Testis (tissue), 3 donors: ENCODE data around the gene MPHOSPH8. TPM values are rescaled to one million over a fixed set of nuclear protein-coding genes. Genes with fewer than 3 reads are reported as not detected.

ENCODE experiments used
- DNase-seq: peaks from one replicate; pipeline ENCODE4 v3.0.0-alpha.2; 2019
- H3K27ac ChIP-seq, 2 donors: fragments of 200-600 bp; sonication (generic); one replicate each; pipeline ENCODE4 v1.5.1; 2019
- H3K27me3 ChIP-seq: fragments of 200-600 bp; sonication (generic); one replicate; pipeline ENCODE4 v1.5.1; 2019
- H3K36me3 ChIP-seq: fragments of 200-600 bp; sonication (generic); one replicate; pipeline ENCODE4 v1.5.1; 2017; ENCODE audit warnings: low read depth; ENCODE audit errors: missing control alignments
- H3K4me1 ChIP-seq: fragments of 200-600 bp; sonication (generic); one replicate; pipeline ENCODE4 v1.5.1; 2019
- H3K4me3 ChIP-seq, 2 donors: fragments of 200-600 bp; sonication (generic); one replicate each; pipeline ENCODE4 v1.5.1; 2017 to 2019
- H3K9me3 ChIP-seq: fragments of 200-600 bp; sonication (generic); one replicate; pipeline ENCODE4 v1.5.1; 2017
- POLR2A ChIP-seq: fragments of 450-650 bp; IDR thresholded peaks from one replicate; pipeline ENCODE4 v1.6.1; 2017; ENCODE audit warnings: antibody characterized with exemption, mild to moderate bottlenecking, moderate library complexity
- WGBS, 2 donors: methylation state at CpG; one replicate each; pipeline ENCODE4 v1.1.5; 2018; 5-methylcytosine and 5-hydroxymethylcytosine counted together
- intact Hi-C: fragments of 100-400 bp; cut with DNase I; formaldehyde crosslinking; loops from one replicate; pipeline ENCODE4 v1.15.1; 2023; ENCODE audit warnings: low total_unique reads
- polyA plus RNA-seq: library from polyadenylated mRNA; stranded (reverse); fragments of 350-450 nt; fragmentation: Illumina TruSeq; extraction: RNeasy Lipid Tissue Mini Kit (QIAGEN cat#74804); gene quantifications from one replicate; pipeline ENCODE4 v1.2.3, GENCODE V29; 2014; ENCODE audit warnings: low read depth, low replicate concordance; ENCODE audit not compliant: insufficient read depth
- total RNA-seq, 2 donors: library from RNA; depleted of rRNA; stranded (reverse); fragments of >200 nt; gene quantifications; one replicate each; pipeline ENCODE4 v1.2.3, GENCODE V29; 2016
- TF ChIP-seq, protein P1 (sequence below), 3 experiments: fragments of 450-650 bp in 2 of 3; fragments of 200-600 bp in 1 of 3; sonication (generic) in 1 of 3; IDR thresholded peaks; one replicate each; pipeline ENCODE4 v1.5.1; 2016 to 2019; ENCODE audit warnings: antibody characterized with exemption in 3 of 3, mild to moderate bottlenecking in 2 of 3, moderate library complexity in 1 of 3

The MPHOSPH8 gene
- total and polyA plus RNA-seq, 3 donors from 2014 or later: 12.3 to 39.2 (median 31.0) TPM

DNA sequence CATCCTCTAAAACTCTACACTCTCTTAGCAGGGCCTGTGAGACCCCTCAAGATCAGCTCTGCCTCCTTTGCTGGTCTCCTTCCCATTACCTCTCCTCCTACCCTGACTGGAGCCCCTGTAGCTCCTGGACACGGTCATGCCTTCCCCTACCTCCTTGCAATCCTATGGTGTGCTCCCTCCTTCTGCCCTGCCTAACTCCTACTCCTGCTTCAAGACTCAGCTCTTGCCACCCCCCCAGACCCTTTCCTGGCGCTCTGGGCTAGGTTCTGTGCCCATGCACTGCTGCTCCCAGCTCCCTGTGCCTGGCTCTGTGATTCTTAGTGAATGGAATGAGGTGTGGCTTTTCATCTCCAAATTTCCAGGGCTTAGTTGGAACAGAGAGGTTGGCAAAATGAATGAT is 44.1 kb upstream of the MPHOSPH8 start:
- H3K4me3 ChIP-seq: no peak overlapping the region
- intact Hi-C loops: no loop called here
- H3K27me3 ChIP-seq: no peaks in the 10 kb centered on the region
- no peak for TF ChIP-seq POLR2A
- TF ChIP-seq, protein P1, sequence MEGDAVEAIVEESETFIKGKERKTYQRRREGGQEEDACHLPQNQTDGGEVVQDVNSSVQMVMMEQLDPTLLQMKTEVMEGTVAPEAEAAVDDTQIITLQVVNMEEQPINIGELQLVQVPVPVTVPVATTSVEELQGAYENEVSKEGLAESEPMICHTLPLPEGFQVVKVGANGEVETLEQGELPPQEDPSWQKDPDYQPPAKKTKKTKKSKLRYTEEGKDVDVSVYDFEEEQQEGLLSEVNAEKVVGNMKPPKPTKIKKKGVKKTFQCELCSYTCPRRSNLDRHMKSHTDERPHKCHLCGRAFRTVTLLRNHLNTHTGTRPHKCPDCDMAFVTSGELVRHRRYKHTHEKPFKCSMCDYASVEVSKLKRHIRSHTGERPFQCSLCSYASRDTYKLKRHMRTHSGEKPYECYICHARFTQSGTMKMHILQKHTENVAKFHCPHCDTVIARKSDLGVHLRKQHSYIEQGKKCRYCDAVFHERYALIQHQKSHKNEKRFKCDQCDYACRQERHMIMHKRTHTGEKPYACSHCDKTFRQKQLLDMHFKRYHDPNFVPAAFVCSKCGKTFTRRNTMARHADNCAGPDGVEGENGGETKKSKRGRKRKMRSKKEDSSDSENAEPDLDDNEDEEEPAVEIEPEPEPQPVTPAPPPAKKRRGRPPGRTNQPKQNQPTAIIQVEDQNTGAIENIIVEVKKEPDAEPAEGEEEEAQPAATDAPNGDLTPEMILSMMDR (IDR thresholded peaks at IDR 0.05): no peak
- DNase-seq: no peak
- H3K36me3 ChIP-seq: no peaks in the 10 kb centered on the region
- H3K4me1 ChIP-seq: no peaks in the 10 kb centered on the region
- 74 to 79% methylated on average over 2 of the region's 2 CpGs for WGBS, 2 donors
- no peak overlapping the region for H3K27ac ChIP-seq
- H3K9me3 ChIP-seq: no peaks in the 10 kb centered on the region

DNA sequence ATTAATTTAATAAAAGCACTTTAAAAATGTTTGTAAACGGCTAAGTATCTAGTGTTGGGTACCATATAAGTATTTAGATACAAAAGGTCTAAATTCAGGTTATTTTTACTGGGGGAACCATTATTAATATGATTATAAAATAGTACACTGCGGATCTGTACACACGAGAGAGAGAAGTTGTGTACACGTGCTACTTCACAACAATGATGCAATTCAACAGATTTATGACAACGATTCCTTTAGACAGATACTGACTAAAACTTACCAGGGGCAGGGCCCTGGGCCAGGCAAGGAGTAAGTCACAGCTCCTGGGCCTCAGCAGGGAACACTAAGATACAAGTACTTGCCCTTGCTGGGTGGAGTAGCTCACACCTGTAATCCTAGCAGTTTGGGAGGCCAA is 43.0 kb upstream of the MPHOSPH8 start:
- Histone ChIP-seq H3K36me3 (no peaks in the 10 kb centered on the region), H3K9me3 (no peaks in the 10 kb centered on the region), H3K4me3 (no peak overlapping the region), H3K27ac (no peak overlapping the region), H3K4me1 (no peaks in the 10 kb centered on the region), H3K27me3 (no peaks in the 10 kb centered on the region)
- intact Hi-C loops: no loop called here
- 84 to 88% methylated on average over 5 of the region's 5 CpGs for WGBS, 2 donors
- TF ChIP-seq POLR2A: no peak
- TF ChIP-seq, protein P1 (IDR thresholded peaks at IDR 0.05): no peak
- no peak for DNase-seq

DNA sequence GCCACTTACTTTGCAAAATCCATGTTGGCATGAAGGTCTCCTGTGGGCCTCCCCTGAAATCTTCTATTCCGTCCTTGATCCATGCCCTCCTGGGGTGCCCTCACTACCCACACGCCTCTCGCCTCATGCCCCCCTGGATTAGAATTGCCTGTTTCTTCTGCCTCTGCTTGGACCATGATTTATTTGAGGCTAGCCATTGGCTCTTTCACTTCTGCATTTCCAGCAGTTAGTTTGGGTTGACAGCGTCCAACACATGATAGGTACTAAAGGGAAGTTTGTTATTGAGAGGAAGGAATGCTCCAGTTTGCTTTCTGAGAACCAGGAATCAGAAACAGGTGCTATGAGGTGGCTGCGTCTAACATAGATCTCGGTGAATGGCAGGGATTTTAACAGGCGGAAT is 41.6 kb upstream of the MPHOSPH8 start:
- Histone ChIP-seq H3K4me1 (no peaks in the 10 kb centered on the region), H3K4me3 (no peak overlapping the region), H3K27me3 (no peaks in the 10 kb centered on the region), H3K27ac (no peak overlapping the region), H3K36me3 (no peaks in the 10 kb centered on the region), H3K9me3 (no peaks in the 10 kb centered on the region)
- intact Hi-C loops: no loop called here
- DNase-seq: no peak
- 84 to 88% methylated on average over 7 of the region's 7 CpGs for WGBS, 2 donors
- TF ChIP-seq, protein P1 (IDR thresholded peaks at IDR 0.05): no peak
- TF ChIP-seq POLR2A: no peak

DNA sequence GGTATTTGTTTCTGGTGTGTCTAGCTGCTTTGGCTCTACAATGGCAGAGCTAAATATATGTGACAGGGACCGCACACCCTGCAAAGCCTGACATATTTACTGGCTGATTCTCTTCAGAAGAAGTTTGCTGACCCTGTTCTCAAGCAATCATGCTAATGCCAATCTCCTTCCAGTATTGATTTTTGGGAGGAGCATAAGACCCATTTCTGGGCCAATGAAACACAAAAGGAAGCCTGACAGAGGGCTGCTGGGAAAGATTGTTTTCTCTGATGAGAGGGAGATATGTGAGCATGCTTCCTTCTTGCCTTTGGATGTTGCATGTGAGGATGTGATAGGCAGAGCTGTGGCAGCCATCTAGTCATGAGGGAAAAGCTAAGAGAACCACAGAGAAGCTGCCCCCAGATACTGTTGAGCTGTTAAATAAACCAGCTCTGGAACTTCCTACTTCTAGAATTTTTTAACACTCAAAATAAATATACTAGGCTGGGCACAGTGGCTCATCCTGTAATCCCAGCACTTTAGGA is 40.7 kb upstream of the MPHOSPH8 start:
- no peak for TF ChIP-seq POLR2A
- TF ChIP-seq, protein P1 (IDR thresholded peaks at IDR 0.05): no peak
- H3K9me3 ChIP-seq: no peaks in the 10 kb centered on the region
- intact Hi-C loops: no loop called here
- no peak overlapping the region for H3K4me3 ChIP-seq
- no peaks in the 10 kb centered on the region for H3K4me1 ChIP-seq
- 85 to 86% methylated on average over 1 of the region's 1 CpG for WGBS, 2 donors
- H3K27me3 ChIP-seq: no peaks in the 10 kb centered on the region
- no peak for DNase-seq
- H3K36me3 ChIP-seq: no peaks in the 10 kb centered on the region
- no peak overlapping the region for H3K27ac ChIP-seq

DNA sequence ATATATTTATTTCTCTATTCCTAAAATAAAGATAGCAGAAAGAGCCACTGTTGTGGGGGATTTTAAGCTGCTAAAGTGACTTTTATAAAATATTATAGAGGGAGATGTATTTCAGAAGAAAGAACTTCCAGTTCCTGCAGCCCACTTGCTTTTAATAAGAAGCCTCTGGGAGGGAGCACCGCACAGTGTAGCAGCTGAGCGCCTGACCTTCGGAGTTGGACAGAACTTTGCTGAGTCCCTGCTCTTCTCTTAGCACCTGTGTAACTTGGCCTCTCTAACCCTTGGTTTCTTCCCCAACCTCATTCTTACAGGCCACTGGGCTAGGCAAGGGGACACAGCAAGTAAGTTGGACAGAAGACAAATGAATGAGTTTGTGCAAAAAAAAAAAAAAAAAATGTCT is 37.4 kb upstream of the MPHOSPH8 start:
- 71 to 83% methylated on average over 3 of the region's 3 CpGs for WGBS, 2 donors
- Histone ChIP-seq H3K36me3 (no peaks in the 10 kb centered on the region), H3K4me3 (no peak overlapping the region), H3K27me3 (no peaks in the 10 kb centered on the region), H3K27ac (no peak overlapping the region), H3K9me3 (no peaks in the 10 kb centered on the region), H3K4me1 (no peaks in the 10 kb centered on the region)
- intact Hi-C loops: no loop called here
- TF ChIP-seq, protein P1 (IDR thresholded peaks at IDR 0.05): no peak
- no peak for TF ChIP-seq POLR2A
- DNase-seq: no peak
